GM19035 (cell line): Measurements from ENCODE around the gene PARD3.

Experiments used
- ATAC-seq: cut with Tn5 transposase; IDR thresholded peaks from one replicate; pipeline ENCODE4 v1.9.1; 2021; ENCODE audit not compliant: unreplicated experiment

Gene PARD3

GRCh38 chr10:34101001-34101400, 714.1 kb downstream of the PARD3 start:
- ATAC-seq, result no peak

GRCh38 chr10:34098821-34099567, 716.1 kb downstream of the PARD3 start:
- no peak for ATAC-seq

- no peak for ATAC-seq
Observed at GRCh38 chr10:34097682-34098081, 717.4 kb downstream of the PARD3 start.

GRCh38 chr10:34094961-34095360, 720.1 kb downstream of the PARD3 start:
- ATAC-seq, result no peak

- no peak for ATAC-seq
Observed at GRCh38 chr10:34094146-34094696, 720.9 kb downstream of the PARD3 start.

GRCh38 chr10:34092891-34093290, 722.2 kb downstream of the PARD3 start:
- ATAC-seq, result no peak

- no peak for ATAC-seq
Observed at GRCh38 chr10:34091635-34092195, 723.4 kb downstream of the PARD3 start.

GRCh38 chr10:34089253-34089652, 725.8 kb downstream of the PARD3 start:
- ATAC-seq, result no peak

- no peak for ATAC-seq
Observed at GRCh38 chr10:34088208-34088794, 726.8 kb downstream of the PARD3 start.

GRCh38 chr10:34087095-34087418, 728.0 kb downstream of the PARD3 start:
- no peak for ATAC-seq

GRCh38 chr10:34083567-34083966, 731.5 kb downstream of the PARD3 start:
- ATAC-seq, result no peak

- ATAC-seq, result no peak
Observed at GRCh38 chr10:34081948-34082347, 733.1 kb downstream of the PARD3 start.

GRCh38 chr10:34081347-34081743, 733.8 kb downstream of the PARD3 start:
- ATAC-seq, result no peak

- no peak for ATAC-seq
Observed at GRCh38 chr10:34080485-34081346, 734.4 kb downstream of the PARD3 start.

GRCh38 chr10:34079702-34080484, 735.2 kb downstream of the PARD3 start:
- no peak for ATAC-seq

GRCh38 chr10:34078745-34079470, 736.2 kb downstream of the PARD3 start:
- no peak for ATAC-seq

- no peak for ATAC-seq
Observed at GRCh38 chr10:34078017-34078744, 736.9 kb downstream of the PARD3 start.

GRCh38 chr10:34076443-34076842, 738.7 kb downstream of the PARD3 start:
- ATAC-seq, result no peak

GRCh38 chr10:34075254-34075926, 739.7 kb downstream of the PARD3 start:
- no peak for ATAC-seq
